Measurements from ENCODE around the gene RFNG. TPM values are rescaled to one million over a fixed set of nuclear protein-coding genes. Genes with fewer than 3 reads are reported as not detected.
A peak's percentile ranks its signal among the peaks of the same experiment; 100 is the strongest.

RFNG gene
- total and polyA plus RNA-seq, 2 of the 13 experiments (the other 11 are each of a cell fraction or from before 2014, with no cell fraction given): 61.4 to 64.0 TPM

DNA sequence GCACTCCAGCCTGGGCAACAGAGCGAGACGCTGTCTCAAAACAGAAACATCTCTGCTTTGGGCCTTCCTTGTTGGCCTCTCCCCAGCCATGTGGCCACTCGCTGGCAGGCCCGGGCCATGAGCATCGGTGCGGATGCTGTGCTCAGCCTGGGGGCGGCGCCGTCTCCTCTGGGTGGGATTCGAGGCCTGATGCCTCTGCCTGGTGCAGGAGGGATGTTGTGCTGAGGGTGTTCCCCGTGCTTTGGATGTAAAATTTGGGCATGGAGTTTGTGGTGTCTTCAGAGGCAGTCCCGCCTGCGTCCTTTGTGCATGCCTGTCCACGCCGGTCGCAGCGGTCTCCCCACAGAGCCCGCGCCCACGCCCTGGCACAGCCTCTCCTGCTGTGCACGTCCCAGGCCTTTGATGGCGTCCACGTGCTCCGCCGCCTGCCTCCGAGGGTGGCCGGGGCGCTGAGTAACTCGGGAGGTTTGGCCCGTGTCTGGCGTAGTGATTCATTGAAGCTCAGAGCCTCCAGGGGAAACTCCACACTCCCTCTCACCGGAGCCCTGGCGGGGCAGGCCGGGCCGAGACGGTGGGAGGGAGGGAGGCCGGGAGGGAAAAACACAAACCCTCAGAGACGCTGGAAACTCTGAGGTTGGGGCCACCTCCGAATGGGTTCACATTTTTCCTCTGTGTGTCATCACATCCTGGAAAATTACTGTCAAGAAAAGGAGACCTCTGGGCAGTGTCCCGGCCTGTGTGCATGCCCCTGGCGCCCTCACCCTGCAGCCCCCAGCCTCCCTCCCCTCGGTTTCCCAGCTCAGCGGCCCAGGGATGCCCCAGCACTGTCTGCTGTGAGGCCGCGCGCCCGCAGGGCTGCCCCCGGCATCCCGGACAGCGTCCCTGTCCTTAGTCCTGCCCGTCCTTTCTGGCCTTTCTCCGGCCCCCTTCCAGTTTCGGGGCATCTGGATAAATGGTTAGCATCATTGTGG lies 47.9 kb downstream of the RFNG start (continued):
- TF ChIP-seq, protein P1, sequence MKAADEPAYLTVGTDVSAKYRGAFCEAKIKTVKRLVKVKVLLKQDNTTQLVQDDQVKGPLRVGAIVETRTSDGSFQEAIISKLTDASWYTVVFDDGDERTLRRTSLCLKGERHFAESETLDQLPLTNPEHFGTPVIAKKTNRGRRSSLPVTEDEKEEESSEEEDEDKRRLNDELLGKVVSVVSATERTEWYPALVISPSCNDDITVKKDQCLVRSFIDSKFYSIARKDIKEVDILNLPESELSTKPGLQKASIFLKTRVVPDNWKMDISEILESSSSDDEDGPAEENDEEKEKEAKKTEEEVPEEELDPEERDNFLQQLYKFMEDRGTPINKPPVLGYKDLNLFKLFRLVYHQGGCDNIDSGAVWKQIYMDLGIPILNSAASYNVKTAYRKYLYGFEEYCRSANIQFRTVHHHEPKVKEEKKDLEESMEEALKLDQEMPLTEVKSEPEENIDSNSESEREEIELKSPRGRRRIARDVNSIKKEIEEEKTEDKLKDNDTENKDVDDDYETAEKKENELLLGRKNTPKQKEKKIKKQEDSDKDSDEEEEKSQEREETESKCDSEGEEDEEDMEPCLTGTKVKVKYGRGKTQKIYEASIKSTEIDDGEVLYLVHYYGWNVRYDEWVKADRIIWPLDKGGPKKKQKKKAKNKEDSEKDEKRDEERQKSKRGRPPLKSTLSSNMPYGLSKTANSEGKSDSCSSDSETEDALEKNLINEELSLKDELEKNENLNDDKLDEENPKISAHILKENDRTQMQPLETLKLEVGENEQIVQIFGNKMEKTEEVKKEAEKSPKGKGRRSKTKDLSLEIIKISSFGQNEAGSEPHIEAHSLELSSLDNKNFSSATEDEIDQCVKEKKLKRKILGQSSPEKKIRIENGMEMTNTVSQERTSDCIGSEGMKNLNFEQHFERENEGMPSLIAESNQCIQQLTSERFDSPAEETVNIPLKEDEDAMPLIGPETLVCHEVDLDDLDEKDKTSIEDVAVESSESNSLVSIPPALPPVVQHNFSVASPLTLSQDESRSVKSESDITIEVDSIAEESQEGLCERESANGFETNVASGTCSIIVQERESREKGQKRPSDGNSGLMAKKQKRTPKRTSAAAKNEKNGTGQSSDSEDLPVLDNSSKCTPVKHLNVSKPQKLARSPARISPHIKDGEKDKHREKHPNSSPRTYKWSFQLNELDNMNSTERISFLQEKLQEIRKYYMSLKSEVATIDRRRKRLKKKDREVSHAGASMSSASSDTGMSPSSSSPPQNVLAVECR (CRISPR knock-in tag; IDR thresholded peaks at IDR 0.05; ENCODE audit: borderline replicate concordance): peak; percentile 79; the same call in 1 of the 2 replicates
- TF ChIP-seq MBNL3 (CRISPR knock-in tag; conservative IDR thresholded peaks at IDR 0.05) (no peak), ZSCAN12 (CRISPR knock-in tag; IDR thresholded peaks at IDR 0.05) (peak; percentile 22; the same call in 1 of the 2 replicates), MEF2D (CRISPR knock-in tag; IDR thresholded peaks at IDR 0.05) (peak; percentile 75), ZNF562 (CRISPR knock-in tag; IDR thresholded peaks at IDR 0.05; ENCODE audit: borderline replicate concordance) (no peak), ZNF143 (CRISPR knock-in tag; IDR thresholded peaks at IDR 0.05) (peak; percentile 62; the same call in 1 of the 2 replicates), YEATS4 (CRISPR knock-in tag; IDR thresholded peaks at IDR 0.05; ENCODE audit: borderline replicate concordance) (peak; percentile 63; the same call in 1 of the 2 replicates), ZNF260 (CRISPR knock-in tag; IDR thresholded peaks at IDR 0.05; ENCODE audit: borderline replicate concordance, low read depth) (0 out of 2 replicates have a peak, but pooled peaks have one; percentile 70), ZBTB38 (CRISPR knock-in tag; IDR thresholded peaks at IDR 0.05) (peak; percentile 100), FOSL2 (CRISPR knock-in tag; IDR thresholded peaks at IDR 0.05) (peak; percentile 96), ZMYM2 (CRISPR knock-in tag; IDR thresholded peaks at IDR 0.05) (peak; percentile 86; the same call in 1 of the 2 replicates), RBAK (CRISPR knock-in tag; IDR thresholded peaks at IDR 0.05) (no peak)
- TF ChIP-seq, protein P2, sequence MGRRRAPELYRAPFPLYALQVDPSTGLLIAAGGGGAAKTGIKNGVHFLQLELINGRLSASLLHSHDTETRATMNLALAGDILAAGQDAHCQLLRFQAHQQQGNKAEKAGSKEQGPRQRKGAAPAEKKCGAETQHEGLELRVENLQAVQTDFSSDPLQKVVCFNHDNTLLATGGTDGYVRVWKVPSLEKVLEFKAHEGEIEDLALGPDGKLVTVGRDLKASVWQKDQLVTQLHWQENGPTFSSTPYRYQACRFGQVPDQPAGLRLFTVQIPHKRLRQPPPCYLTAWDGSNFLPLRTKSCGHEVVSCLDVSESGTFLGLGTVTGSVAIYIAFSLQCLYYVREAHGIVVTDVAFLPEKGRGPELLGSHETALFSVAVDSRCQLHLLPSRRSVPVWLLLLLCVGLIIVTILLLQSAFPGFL (CRISPR knock-in tag; IDR thresholded peaks at IDR 0.05): 0 out of 2 replicates have a peak, but pooled peaks have one; percentile 67
- TF ChIP-seq, protein P3, sequence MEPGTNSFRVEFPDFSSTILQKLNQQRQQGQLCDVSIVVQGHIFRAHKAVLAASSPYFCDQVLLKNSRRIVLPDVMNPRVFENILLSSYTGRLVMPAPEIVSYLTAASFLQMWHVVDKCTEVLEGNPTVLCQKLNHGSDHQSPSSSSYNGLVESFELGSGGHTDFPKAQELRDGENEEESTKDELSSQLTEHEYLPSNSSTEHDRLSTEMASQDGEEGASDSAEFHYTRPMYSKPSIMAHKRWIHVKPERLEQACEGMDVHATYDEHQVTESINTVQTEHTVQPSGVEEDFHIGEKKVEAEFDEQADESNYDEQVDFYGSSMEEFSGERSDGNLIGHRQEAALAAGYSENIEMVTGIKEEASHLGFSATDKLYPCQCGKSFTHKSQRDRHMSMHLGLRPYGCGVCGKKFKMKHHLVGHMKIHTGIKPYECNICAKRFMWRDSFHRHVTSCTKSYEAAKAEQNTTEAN (CRISPR knock-in tag; conservative IDR thresholded peaks at IDR 0.05): peak; percentile 82
- TF ChIP-seq, protein P4, sequence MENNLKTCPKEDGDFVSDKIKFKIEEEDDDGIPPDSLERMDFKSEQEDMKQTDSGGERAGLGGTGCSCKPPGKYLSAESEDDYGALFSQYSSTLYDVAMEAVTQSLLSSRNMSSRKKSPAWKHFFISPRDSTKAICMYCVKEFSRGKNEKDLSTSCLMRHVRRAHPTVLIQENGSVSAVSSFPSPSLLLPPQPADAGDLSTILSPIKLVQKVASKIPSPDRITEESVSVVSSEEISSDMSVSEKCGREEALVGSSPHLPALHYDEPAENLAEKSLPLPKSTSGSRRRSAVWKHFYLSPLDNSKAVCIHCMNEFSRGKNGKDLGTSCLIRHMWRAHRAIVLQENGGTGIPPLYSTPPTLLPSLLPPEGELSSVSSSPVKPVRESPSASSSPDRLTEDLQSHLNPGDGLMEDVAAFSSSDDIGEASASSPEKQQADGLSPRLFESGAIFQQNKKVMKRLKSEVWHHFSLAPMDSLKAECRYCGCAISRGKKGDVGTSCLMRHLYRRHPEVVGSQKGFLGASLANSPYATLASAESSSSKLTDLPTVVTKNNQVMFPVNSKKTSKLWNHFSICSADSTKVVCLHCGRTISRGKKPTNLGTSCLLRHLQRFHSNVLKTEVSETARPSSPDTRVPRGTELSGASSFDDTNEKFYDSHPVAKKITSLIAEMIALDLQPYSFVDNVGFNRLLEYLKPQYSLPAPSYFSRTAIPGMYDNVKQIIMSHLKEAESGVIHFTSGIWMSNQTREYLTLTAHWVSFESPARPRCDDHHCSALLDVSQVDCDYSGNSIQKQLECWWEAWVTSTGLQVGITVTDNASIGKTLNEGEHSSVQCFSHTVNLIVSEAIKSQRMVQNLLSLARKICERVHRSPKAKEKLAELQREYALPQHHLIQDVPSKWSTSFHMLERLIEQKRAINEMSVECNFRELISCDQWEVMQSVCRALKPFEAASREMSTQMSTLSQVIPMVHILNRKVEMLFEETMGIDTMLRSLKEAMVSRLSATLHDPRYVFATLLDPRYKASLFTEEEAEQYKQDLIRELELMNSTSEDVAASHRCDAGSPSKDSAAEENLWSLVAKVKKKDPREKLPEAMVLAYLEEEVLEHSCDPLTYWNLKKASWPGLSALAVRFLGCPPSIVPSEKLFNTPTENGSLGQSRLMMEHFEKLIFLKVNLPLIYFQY (CRISPR knock-in tag; IDR thresholded peaks at IDR 0.05; ENCODE audit: borderline replicate concordance): peak; percentile 55; the same call in 1 of the 2 replicates
